H9 (cell line): ENCODE measurements around the gene NXN. TPM values are rescaled to one million over a fixed set of nuclear protein-coding genes. Genes with fewer than 3 reads are reported as not detected.

ENCODE experiments used
- DNase-seq: peaks from one replicate; pipeline ENCODE4 v3.0.0-alpha.2; 2017
- H2AFZ ChIP-seq: one replicate; pipeline ENCODE4 v1.6.1; 2013; ENCODE audit warnings: mild to moderate bottlenecking, low read length, control low read depth, moderate library complexity
- H2AK5ac ChIP-seq: 2 replicates; pipeline ENCODE4 v1.6.1; 2013; ENCODE audit warnings: low read length, control low read depth, mixed read lengths; ENCODE audit not compliant: insufficient read length
- H2BK120ac ChIP-seq: one replicate; pipeline ENCODE4 v1.6.1; 2013; ENCODE audit warnings: low read depth, mild to moderate bottlenecking, low read length, control low read depth, inconsistent platforms; ENCODE audit not compliant: poor library complexity, severe bottlenecking
- H2BK12ac ChIP-seq: 2 replicates; pipeline ENCODE4 v1.6.1; 2013; ENCODE audit warnings: low read length, control low read depth, mixed read lengths, low read depth; ENCODE audit not compliant: insufficient read length
- H2BK15ac ChIP-seq: 2 replicates; pipeline ENCODE4 v1.6.1; 2013; ENCODE audit warnings: low read depth, low read length, control low read depth
- H2BK20ac ChIP-seq: one replicate; pipeline ENCODE4 v1.6.1; 2013; ENCODE audit warnings: low read depth, mild to moderate bottlenecking, low read length, control low read depth, inconsistent platforms; ENCODE audit not compliant: poor library complexity, severe bottlenecking
- H2BK5ac ChIP-seq: 2 replicates; pipeline ENCODE4 v1.6.1; 2013; ENCODE audit warnings: low read length, control low read depth, mixed read lengths; ENCODE audit not compliant: insufficient read length
- H3K14ac ChIP-seq: 2 replicates; pipeline ENCODE4 v1.6.1; 2013; ENCODE audit warnings: low read length, control low read depth; ENCODE audit not compliant: insufficient read depth
- H3K18ac ChIP-seq: 2 replicates; pipeline ENCODE4 v1.6.1; 2013; ENCODE audit warnings: low read depth, mild to moderate bottlenecking, mixed read lengths, low read length, control low read depth; ENCODE audit not compliant: insufficient read length
- H3K23ac ChIP-seq: 2 replicates; pipeline ENCODE4 v1.6.1; 2013; ENCODE audit warnings: low read length, control low read depth, mixed read lengths, low read depth; ENCODE audit not compliant: insufficient read length
- H3K23me2 ChIP-seq: 2 replicates; pipeline ENCODE4 v1.6.1; 2013; ENCODE audit warnings: low read depth, mild to moderate bottlenecking, mixed read lengths, low read length, control low read depth; ENCODE audit not compliant: insufficient read length, poor library complexity, severe bottlenecking
- H3K27ac ChIP-seq: 2 replicates; pipeline ENCODE4 v1.5.1; 2013; ENCODE audit warnings: low read length, control low read depth, mixed read lengths, low read depth; ENCODE audit not compliant: insufficient read length
- H3K27me3 ChIP-seq: 2 replicates; pipeline ENCODE4 v1.6.1; 2013; ENCODE audit warnings: low read length, control low read depth, inconsistent platforms; ENCODE audit not compliant: insufficient read depth
- H3K4ac ChIP-seq: 2 replicates; pipeline ENCODE4 v1.6.1; 2013; ENCODE audit warnings: low read depth, mild to moderate bottlenecking, control low read depth, inconsistent platforms, low read length, moderate library complexity
- H3K4me1 ChIP-seq: 2 replicates; pipeline ENCODE4 v1.6.1; 2013; ENCODE audit warnings: low read length, control low read depth, inconsistent platforms; ENCODE audit not compliant: insufficient read depth
- H3K4me2 ChIP-seq: 2 replicates; pipeline ENCODE4 v1.6.1; 2013; ENCODE audit warnings: low read length, control low read depth, mixed read lengths; ENCODE audit not compliant: insufficient read length, insufficient read depth
- H3K56ac ChIP-seq: 2 replicates; pipeline ENCODE4 v1.6.1; 2013; ENCODE audit warnings: low read depth, mild to moderate bottlenecking, mixed read lengths, low read length, control low read depth; ENCODE audit not compliant: insufficient read length
- H3K79me1 ChIP-seq: 2 replicates; pipeline ENCODE4 v1.6.1; 2013; ENCODE audit warnings: low read depth, mild to moderate bottlenecking, moderate library complexity, low read length, control low read depth, inconsistent platforms; ENCODE audit not compliant: insufficient read depth, poor library complexity, severe bottlenecking
- H3K79me2 ChIP-seq: 2 replicates; pipeline ENCODE4 v1.6.1; 2013; ENCODE audit warnings: low read length, control low read depth, inconsistent platforms; ENCODE audit not compliant: insufficient read depth
- H3K9ac ChIP-seq: 2 replicates; pipeline ENCODE4 v1.6.1; 2013; ENCODE audit warnings: low read length, control low read depth, mixed read lengths; ENCODE audit not compliant: insufficient read length; ENCODE audit errors: extremely low read depth
- H3K9me3 ChIP-seq: one replicate; pipeline ENCODE4 v1.6.1; 2013; ENCODE audit warnings: low read depth, low read length, inconsistent platforms; ENCODE audit not compliant: control insufficient read depth
- H3T11ph ChIP-seq: one replicate; pipeline ENCODE4 v1.6.1; 2013; ENCODE audit warnings: mild to moderate bottlenecking, low read length, control low read depth, inconsistent platforms
- H4K20me1 ChIP-seq: one replicate; pipeline ENCODE4 v1.6.1; 2013; ENCODE audit not compliant: control insufficient read depth, insufficient read length, insufficient read depth
- H4K5ac ChIP-seq: 2 replicates; pipeline ENCODE4 v1.6.1; 2013; ENCODE audit warnings: low read depth, mild to moderate bottlenecking, mixed read lengths, low read length, control low read depth; ENCODE audit not compliant: insufficient read length
- H4K8ac ChIP-seq: replicated peaks from 2 replicates; pipeline ENCODE4 v1.6.1; 2013; ENCODE audit warnings: low read length, control low read depth, mixed read lengths, low read depth; ENCODE audit not compliant: insufficient read length
- H4K91ac ChIP-seq: 2 replicates; pipeline ENCODE4 v1.6.1; 2013; ENCODE audit warnings: low read depth, mild to moderate bottlenecking, moderate library complexity, mixed read lengths, low read length, control low read depth; ENCODE audit not compliant: insufficient read length
- H3K27ac Mint-ChIP-seq, 3 experiments: 2 replicates in 2 of 3; 3 replicates in 1 of 3; pipeline ENCODE4 v1.8.0; 2020 to 2021; ENCODE audit warnings: mixed read lengths in 3 of 3, mild to moderate bottlenecking in 1 of 3, moderate library complexity in 1 of 3
- H3K27me3 Mint-ChIP-seq: 2 replicates; pipeline ENCODE4 v1.8.0; 2021; ENCODE audit warnings: low read depth, mild to moderate bottlenecking, moderate library complexity, mixed read lengths
- H3K36me3 Mint-ChIP-seq, 3 experiments: 2 replicates in 2 of 3; 3 replicates in 1 of 3; pipeline ENCODE4 v1.8.0; 2020 to 2021; ENCODE audit warnings: low read depth in 3 of 3, mixed read lengths in 3 of 3; ENCODE audit not compliant: insufficient read depth in 1 of 3
- H3K4me1 Mint-ChIP-seq, 2 experiments: 2 replicates each; pipeline ENCODE4 v1.8.0; 2020; ENCODE audit warnings: mixed read lengths in 2 of 2
- H3K4me3 Mint-ChIP-seq, 2 experiments: 2 replicates in 1 of 2; 3 replicates in 1 of 2; pipeline ENCODE4 v1.8.0; 2020 to 2021; ENCODE audit warnings: mild to moderate bottlenecking in 2 of 2, mixed read lengths in 2 of 2, moderate library complexity in 1 of 2
- H3K9me3 Mint-ChIP-seq, 2 experiments: 2 replicates in 1 of 2; 3 replicates in 1 of 2; pipeline ENCODE4 v1.8.0; 2020; ENCODE audit warnings: mild to moderate bottlenecking in 2 of 2, mixed read lengths in 2 of 2, moderate library complexity in 1 of 2
- CTCF ChIP-seq: fragments of 200-600 bp; sonication (generic); conservative IDR thresholded peaks from 3 replicates; pipeline ENCODE4 v1.8.0; 2021; ENCODE audit warnings: antibody characterized with exemption, mild to moderate bottlenecking
- WGBS: extraction: QIAGEN DNeasy Blood & Tissue Kit; methylation state at CpG from one replicate; pipeline ENCODE4 v1.1.7; 2013; ENCODE audit warnings: missing lambda C conversion rate, low lambda C conversion rate, mixed read lengths; ENCODE audit not compliant: insufficient read length; ENCODE audit errors: extremely low coverage; 5-methylcytosine and 5-hydroxymethylcytosine counted together
- total RNA-seq: library from RNA; stranded (reverse); gene quantifications from 2 replicates; pipeline ENCODE4 v1.2.1, GENCODE V29; 2021

NXN gene
- total RNA-seq, 1 experiment from 2014 or later: 93.6 TPM

- H4K20me1 ChIP-seq: no peaks in the 10 kb centered on the region
- H3K4me3 Mint-ChIP-seq: no peak overlapping the region
- H4K5ac ChIP-seq: no peak overlapping the region
- H3K23ac ChIP-seq: no peak overlapping the region
- H3K27me3 Mint-ChIP-seq: no peaks in the 10 kb centered on the region
- no peak overlapping the region for H3T11ph ChIP-seq
- no peak overlapping the region for H4K8ac ChIP-seq
- H3K9me3 ChIP-seq: no peaks in the 10 kb centered on the region
- H3K27me3 ChIP-seq: no peaks in the 10 kb centered on the region
- H3K4me1 Mint-ChIP-seq: peaks cover 58 to 62% of the 10 kb centered on the region in 2 experiments
- no peak for TF ChIP-seq CTCF
- no peaks in the 10 kb centered on the region for H3K79me1 ChIP-seq
- H3K79me2 ChIP-seq: peaks cover 7% of the 10 kb centered on the region; the same call in 1 of the 2 replicates
- no peak overlapping the region for H2BK20ac ChIP-seq
- H3K27ac Mint-ChIP-seq: peak overlapping the region; percentile 7 to 75 (median 12); a peak in 4 of 7 replicates
- H4K91ac ChIP-seq: no peak overlapping the region
- no peak overlapping the region for H3K9ac ChIP-seq
- DNase-seq: no peak
- peaks cover 4 to 21% (median 8%) of the 10 kb centered on the region in 3 experiments; a peak in 6 of 7 replicates for H3K36me3 Mint-ChIP-seq
- no peak overlapping the region for H3K27ac ChIP-seq
- H3K23me2 ChIP-seq: no peaks in the 10 kb centered on the region
- H3K56ac ChIP-seq: no peak overlapping the region
- H3K4me1 ChIP-seq: peaks cover 5% of the 10 kb centered on the region; the same call in 1 of the 2 replicates
- no peak overlapping the region for H2AK5ac ChIP-seq
- no peak overlapping the region for H3K14ac ChIP-seq
- no peak overlapping the region for H2BK12ac ChIP-seq
- no CpG with 5 or more reads among the region's 9 CpGs for WGBS
- H2BK15ac ChIP-seq: no peak overlapping the region
- no peak overlapping the region for H2BK5ac ChIP-seq
- no peak overlapping the region for H2BK120ac ChIP-seq
- no peak overlapping the region for H3K4me2 ChIP-seq
- no peak overlapping the region for H3K18ac ChIP-seq
- H3K9me3 Mint-ChIP-seq: no peaks in the 10 kb centered on the region
- no peak overlapping the region for H2AFZ ChIP-seq
- no peak overlapping the region for H3K4ac ChIP-seq
Observed at GRCh38 chr17:914561-914960, 65.0 kb downstream of the NXN start.
